ENCODE measurements around the gene LINC00237.

The LINC00237 gene

GRCh38 chr20:21125849-21126580, 19.9 kb upstream of the LINC00237 start, which contains the start of gene KIZ:
TSS of gene KIZ (plus strand) at chr20:21126082. CDS start at chr20:21126116, 34 bp downstream.
- peak; percentile 95 for DNase-seq
- peak within 1 kb of the TSS; percentile 35; the same call in 1 of the 2 replicates for H3K27ac ChIP-seq (ENCODE audit: low read length)
- H2AFZ ChIP-seq (ENCODE audit: low read length), result peak within 1 kb of the TSS; percentile 98
- H3K4me1 ChIP-seq (ENCODE audit: low read length), result peaks cover 7% of the 10 kb centered on the region
- peak within 1 kb of the TSS; percentile 96 for H3K4me2 ChIP-seq (ENCODE audit: low read depth, low read length)
- no peaks in the 10 kb centered on the region for H3K9me3 ChIP-seq (replicated peaks; ENCODE audit: insufficient read depth, low read length)
- H3K79me2 ChIP-seq (ENCODE audit: low read length), result peaks cover 12% of the 10 kb centered on the region
- H3F3A ChIP-seq (ENCODE audit: insufficient read depth, low read length), result no peaks in the 10 kb centered on the region; the same call in 1 of the 2 replicates
- peak within 1 kb of the TSS; percentile 97 for H3K4me3 ChIP-seq (ENCODE audit: low read length)
- no peaks in the 10 kb centered on the region for H3K36me3 ChIP-seq (replicated peaks; ENCODE audit: insufficient read depth, low read length)
- H3K9me2 ChIP-seq (replicated peaks; ENCODE audit: insufficient read depth, low read length), result no peaks in the 10 kb centered on the region
- no peaks in the 10 kb centered on the region for H3K27me3 ChIP-seq (replicated peaks; ENCODE audit: insufficient read depth, low read length)
- no peaks in the 10 kb centered on the region for H4K20me1 ChIP-seq (ENCODE audit: insufficient read depth, low read length)
- no peak for TF ChIP-seq EZH2phosphoT487 (IDR thresholded peaks at IDR 0.05; ENCODE audit: low read length)
- peak; percentile 38 for TF ChIP-seq CTCF (IDR thresholded peaks at IDR 0.05; ENCODE audit: low read length)
- no peak for TF ChIP-seq EZH2 (optimal IDR thresholded peaks at IDR 0.05; ENCODE audit: low read depth, low read length)
- H3K9ac ChIP-seq (ENCODE audit: low read length), result peak within 1 kb of the TSS; percentile 91

- H3K4me3 ChIP-seq (ENCODE audit: low read length), result peak overlapping the region; percentile 97
- no peaks in the 10 kb centered on the region for H3K9me3 ChIP-seq (replicated peaks; ENCODE audit: insufficient read depth, low read length)
- no peak for DNase-seq
- peaks cover 12% of the 10 kb centered on the region for H3K79me2 ChIP-seq (ENCODE audit: low read length)
- H3K9me2 ChIP-seq (replicated peaks; ENCODE audit: insufficient read depth, low read length), result no peaks in the 10 kb centered on the region
- H3K4me2 ChIP-seq (ENCODE audit: low read depth, low read length), result peak overlapping the region; percentile 96
- no peaks in the 10 kb centered on the region; the same call in 1 of the 2 replicates for H3F3A ChIP-seq (ENCODE audit: insufficient read depth, low read length)
- H3K36me3 ChIP-seq (replicated peaks; ENCODE audit: insufficient read depth, low read length), result no peaks in the 10 kb centered on the region
- H3K4me1 ChIP-seq (ENCODE audit: low read length), result peaks cover 7% of the 10 kb centered on the region
- H3K27me3 ChIP-seq (replicated peaks; ENCODE audit: insufficient read depth, low read length), result no peaks in the 10 kb centered on the region
- H2AFZ ChIP-seq (ENCODE audit: low read length), result peak overlapping the region; percentile 94
- no peak for TF ChIP-seq EZH2 (optimal IDR thresholded peaks at IDR 0.05; ENCODE audit: low read depth, low read length)
- TF ChIP-seq EZH2phosphoT487 (IDR thresholded peaks at IDR 0.05; ENCODE audit: low read length), result no peak
- no peak for TF ChIP-seq CTCF (IDR thresholded peaks at IDR 0.05; ENCODE audit: low read length)
- peak overlapping the region; percentile 40; the same call in 1 of the 2 replicates for H3K9ac ChIP-seq (ENCODE audit: low read length)
- H3K27ac ChIP-seq (ENCODE audit: low read length), result no peak overlapping the region
- no peaks in the 10 kb centered on the region for H4K20me1 ChIP-seq (ENCODE audit: insufficient read depth, low read length)
Measured at GRCh38 chr20:21125072-21125848, 19.1 kb upstream of the LINC00237 start.

- TF ChIP-seq CTCF (IDR thresholded peaks at IDR 0.05; ENCODE audit: low read length) (no peak), EZH2 (optimal IDR thresholded peaks at IDR 0.05; ENCODE audit: low read depth, low read length) (no peak), EZH2phosphoT487 (IDR thresholded peaks at IDR 0.05; ENCODE audit: low read length) (no peak)
- Histone ChIP-seq H4K20me1 (ENCODE audit: insufficient read depth, low read length) (no peaks in the 10 kb centered on the region), H3K9me3 (replicated peaks; ENCODE audit: insufficient read depth, low read length) (no peaks in the 10 kb centered on the region), H2AFZ (ENCODE audit: low read length) (no peak overlapping the region), H3K9me2 (replicated peaks; ENCODE audit: insufficient read depth, low read length) (no peaks in the 10 kb centered on the region), H3K4me2 (ENCODE audit: low read depth, low read length) (no peak overlapping the region), H3K4me1 (ENCODE audit: low read length) (peaks cover 7% of the 10 kb centered on the region), H3F3A (ENCODE audit: insufficient read depth, low read length) (no peaks in the 10 kb centered on the region; the same call in 1 of the 2 replicates), H3K27me3 (replicated peaks; ENCODE audit: insufficient read depth, low read length) (no peaks in the 10 kb centered on the region), H3K27ac (ENCODE audit: low read length) (no peak overlapping the region), H3K36me3 (replicated peaks; ENCODE audit: insufficient read depth, low read length) (no peaks in the 10 kb centered on the region), H3K4me3 (ENCODE audit: low read length) (no peak overlapping the region), H3K9ac (ENCODE audit: low read length) (no peak overlapping the region), H3K79me2 (ENCODE audit: low read length) (peaks cover 12% of the 10 kb centered on the region)
- DNase-seq, result no peak
Measured at GRCh38 chr20:21124190-21124589, 18.0 kb upstream of the LINC00237 start.

Data from MM.1S (cell line).